K562 (cell line): Measurements from ENCODE around the gene EGFL7. TPM values are rescaled to one million over a fixed set of nuclear protein-coding genes. Genes with fewer than 3 reads are reported as not detected.

ENCODE experiments used
- ATAC-seq: fragments of 200-7000 bp; cut with Tn5 transposase; 3 replicates; pipeline ENCODE4 v1.9.1; 2020; ENCODE audit warnings: moderate library complexity
- BruUV-seq: library from RNA; stranded (reverse); fragments of 400-500 nt; replicated peaks from 2 replicates; lab custom pipeline; 2021; lab: Mats Ljungman, UMichigan
- CTCF ChIA-PET: fragments of 300-600 bp; formaldehyde crosslinking; extraction: SDS; loops from one replicate; lab custom pipeline; 2021; ENCODE audit warnings: low intra/inter-chr PET ratio; lab: Yijun Ruan, JAX
- POLR2A ChIA-PET: fragments of 300-600, 350-650 bp; sonication (Branson Sonifier 250); formaldehyde crosslinking; extraction: SDS; loops from one replicate; lab custom pipeline; 2021; ENCODE audit warnings: antibody characterized with exemption, inconsistent platforms; lab: Yijun Ruan, JAX
- DNase-seq, 4 experiments: peaks; one replicate each; pipeline versions ENCODE4 v3.0.0 to v3.0.0-alpha.2; 2011 to 2018; ENCODE audit warnings: low spot score in 3 of 4, mixed read lengths in 3 of 4; ENCODE audit errors: extremely low read depth in 1 of 4
- FAIRE-seq: peaks from 2 replicates; lab custom pipeline; 2011; peaks lifted over from hg19 to GRCh38; lab: Jason Lieb, UNC
- H2AFZ ChIP-seq: 2 replicates; pipeline ENCODE4 v1.6.0; 2011; ENCODE audit warnings: low read depth, low read length, control low read depth, inconsistent platforms
- H3K27ac ChIP-seq: fragments of 200-600 bp; 3 replicates; pipeline ENCODE4 v1.8.0; 2011; ENCODE audit warnings: low read depth, mild to moderate bottlenecking, control low read depth, inconsistent platforms, low read length, moderate library complexity, mixed read lengths; ENCODE audit errors: extremely low read depth
- H3K27me3 ChIP-seq, 2 experiments: fragments of 300-600 bp in 1 of 2; 2 replicates in 1 of 2; 3 replicates in 1 of 2; pipeline versions ENCODE4 v1.6.0 to v1.8.0; 2011; ENCODE audit warnings: inconsistent platforms in 2 of 2, low read length in 2 of 2, mild to moderate bottlenecking in 1 of 2, mixed read lengths in 1 of 2, moderate library complexity in 1 of 2; ENCODE audit not compliant: control insufficient read depth in 2 of 2, insufficient read depth in 2 of 2
- H3K36me3 ChIP-seq: fragments of 300-600 bp; 3 replicates; pipeline ENCODE4 v1.8.0; 2011; ENCODE audit warnings: mild to moderate bottlenecking, low read length, inconsistent platforms; ENCODE audit not compliant: control insufficient read depth, insufficient read depth
- H3K4me1 ChIP-seq, 2 experiments: fragments of 200-600 bp in 1 of 2; replicated peaks in 1 of 2; 2 replicates in 1 of 2; 3 replicates in 1 of 2; pipeline versions ENCODE4 v1.5.1 to v1.8.0; 2011; ENCODE audit warnings: inconsistent platforms in 2 of 2, low read length in 2 of 2, mild to moderate bottlenecking in 1 of 2, mixed read lengths in 1 of 2, moderate library complexity in 1 of 2; ENCODE audit not compliant: control insufficient read depth in 2 of 2, insufficient read depth in 2 of 2
- H3K4me2 ChIP-seq: 2 replicates; pipeline ENCODE4 v1.6.1; 2011; ENCODE audit warnings: low read length, control low read depth, inconsistent platforms, mixed read lengths; ENCODE audit not compliant: insufficient read depth
- H3K4me3 ChIP-seq: fragments of 200-600 bp; sonication (generic), shearing (Covaris generic); 2 replicates; pipeline ENCODE4 v1.5.1; 2016; ENCODE audit warnings: control low read depth, inconsistent platforms
- H3K79me2 ChIP-seq: fragments of 200-600 bp; 3 replicates; pipeline ENCODE4 v1.8.0; 2011; ENCODE audit warnings: low read length, inconsistent platforms; ENCODE audit not compliant: control insufficient read depth, insufficient read depth
- H3K9ac ChIP-seq, 2 experiments: 2 replicates each; pipeline versions ENCODE4 v1.6.0 to v1.6.1; 2011; ENCODE audit warnings: low read depth in 2 of 2, low read length in 2 of 2, control low read depth in 1 of 2, inconsistent platforms in 1 of 2, mild to moderate bottlenecking in 1 of 2, mixed read lengths in 1 of 2; ENCODE audit not compliant: insufficient read depth in 1 of 2
- H3K9me1 ChIP-seq: one replicate; pipeline ENCODE4 v1.6.0; 2011; ENCODE audit warnings: inconsistent platforms, mild to moderate bottlenecking, low read length, moderate library complexity; ENCODE audit not compliant: control insufficient read depth, insufficient read depth
- H3K9me3 ChIP-seq: replicated peaks from 2 replicates; pipeline ENCODE4 v1.5.1; 2011; ENCODE audit warnings: low read depth, low read length, inconsistent platforms; ENCODE audit not compliant: control insufficient read depth, insufficient read depth
- H4K20me1 ChIP-seq: replicated peaks from 2 replicates; pipeline ENCODE4 v1.6.1; 2011; ENCODE audit warnings: low read length, inconsistent platforms, mixed read lengths; ENCODE audit not compliant: control insufficient read depth, insufficient read depth
- BHLHE40 ChIP-seq: IDR thresholded peaks from 2 replicates; pipeline ENCODE4 v1.6.1; 2011; ENCODE audit warnings: low read length, improper control_type of control experiment
- GATAD2B ChIP-seq: fragments of 450-650 bp; IDR thresholded peaks from 2 replicates; pipeline ENCODE4 v1.6.1; 2017; ENCODE audit warnings: mild to moderate bottlenecking, borderline replicate concordance
- MIER1 ChIP-seq: fragments of 450-650 bp; IDR thresholded peaks from 2 replicates; pipeline ENCODE4 v1.6.1; 2016; ENCODE audit warnings: antibody characterized with exemption, mild to moderate bottlenecking, low read depth
- MTA1 ChIP-seq: fragments of 450-650 bp; IDR thresholded peaks from 2 replicates; pipeline ENCODE4 v1.6.1; 2017; ENCODE audit warnings: borderline replicate concordance
- NONO ChIP-seq, 2 experiments: fragments of 200-400 bp in 1 of 2; fragments of 450-650 bp in 1 of 2; formaldehyde crosslinking in 1 of 2; IDR thresholded peaks; 2 replicates each; pipeline ENCODE4 v1.6.1; 2017; ENCODE audit warnings: low read depth in 2 of 2, mild to moderate bottlenecking in 2 of 2, moderate library complexity in 2 of 2, low read length in 1 of 2
- POLR2AphosphoS2 ChIP-seq: IDR thresholded peaks from 2 replicates; pipeline ENCODE4 v1.6.1; 2012; ENCODE audit warnings: low read length, improper control_type of control experiment
- RFX1 ChIP-seq: fragments of 450-650 bp; IDR thresholded peaks from 2 replicates; pipeline ENCODE4 v1.6.1; 2016; ENCODE audit warnings: mild to moderate bottlenecking, moderate library complexity
- RUNX1 ChIP-seq: sonication (generic); IDR thresholded peaks from 2 replicates; pipeline ENCODE4 v1.6.1; 2016; ENCODE audit warnings: antibody characterized with exemption, low read depth
- SAFB ChIP-seq: fragments of 200-400 bp; formaldehyde crosslinking; IDR thresholded peaks from 2 replicates; pipeline ENCODE4 v1.6.1; 2017; ENCODE audit warnings: low read depth, low read length, borderline replicate concordance
- SIN3A ChIP-seq, 2 experiments: fragments of 150-350 bp in 1 of 2; IDR thresholded peaks; 2 replicates each; pipeline ENCODE4 v1.6.1; 2011 to 2016; ENCODE audit warnings: borderline replicate concordance in 2 of 2, low read depth in 2 of 2, low read length in 2 of 2, mild to moderate bottlenecking in 2 of 2, moderate library complexity in 2 of 2; ENCODE audit not compliant: control insufficient read depth in 1 of 2
- SMAD1 ChIP-seq: fragments of 150-350 bp; IDR thresholded peaks from 2 replicates; pipeline ENCODE4 v1.6.1; 2014; ENCODE audit warnings: low read length, low read depth; ENCODE audit not compliant: partially characterized antibody
- SMARCE1 ChIP-seq: fragments of 450-650 bp; IDR thresholded peaks from 2 replicates; pipeline ENCODE4 v1.7.1; 2016; ENCODE audit warnings: mild to moderate bottlenecking
- SP1 ChIP-seq: sonication (generic); formaldehyde crosslinking; IDR thresholded peaks from 2 replicates; pipeline ENCODE4 v1.8.1; 2022; ENCODE audit warnings: mild to moderate bottlenecking, missing genetic modification reagents
- TCF3 ChIP-seq: sonication (generic); formaldehyde crosslinking; IDR thresholded peaks from 2 replicates; pipeline ENCODE4 v1.4.0; 2020; ENCODE audit warnings: mild to moderate bottlenecking, missing genetic modification reagents
- ZNF717 ChIP-seq: fragments of 250-450 bp; sonication (Bioruptor Pico); IDR thresholded peaks from 2 replicates; pipeline ENCODE4 v1.5.0; 2021
- ZNF778 ChIP-seq: fragments of 450-650 bp; formaldehyde crosslinking; IDR thresholded peaks from 2 replicates; pipeline ENCODE4 v1.4.0; 2020; ENCODE audit warnings: mild to moderate bottlenecking, moderate library complexity
- WGBS: fragments of 100-300 bp; shearing (Covaris generic); methylation state at CpG from one replicate; pipeline ENCODE4 v1.1.6; 2016; ENCODE audit warnings: low coverage, mixed read lengths; ENCODE audit not compliant: insufficient coverage; ENCODE audit errors: missing lambda C conversion rate; 5-methylcytosine and 5-hydroxymethylcytosine counted together
- in situ Hi-C: fragments of 300-500 bp; cut with MboI; formaldehyde crosslinking; loops from 4 replicates; pipeline ENCODE4 v1.15.0; 2018; ENCODE audit warnings: inconsistent platforms, mixed read lengths
- intact Hi-C: fragments of 100-400 bp; cut with micrococcal nuclease; formaldehyde crosslinking; loops from 2 replicates; pipeline ENCODE4 v1.14.2; 2022
- polyA plus RNA-seq, 8 experiments: library from polyadenylated mRNA; depleted of rRNA in 4 of 8; stranded (reverse) in 5 of 8; unstranded in 3 of 8; fragments of >200 nt; fragmentation: Nextera tagmentation in 2 of 8; fragmentation: Illumina TruSeq in 1 of 8; extraction: Ambion mirVana in 2 of 8; extraction: Trizol in 1 of 8; gene quantifications; 2 replicates each; pipeline versions ENCODE4 v1.2.1 to v1.2.3, GENCODE V29; 2011 to 2014; ENCODE audit warnings: inconsistent platforms in 1 of 8, missing spikeins in 1 of 8
- total RNA-seq, 7 experiments: library from RNA; depleted of rRNA in 6 of 7; stranded (reverse); fragments of >200 nt in 6 of 7; fragmentation: Illumina TruSeq in 2 of 7; extraction: Trizol in 2 of 7; gene quantifications; 2 replicates each; pipeline versions ENCODE4 v1.2.1 to v1.2.3, GENCODE V29; 2011 to 2021; ENCODE audit warnings: low replicate concordance in 1 of 7
- TF ChIP-seq, protein P1 (sequence below), 2 experiments: fragments of 450-650 bp in 1 of 2; sonication (generic) in 1 of 2; formaldehyde crosslinking in 1 of 2; IDR thresholded peaks in 1 of 2; conservative IDR thresholded peaks in 1 of 2; 2 replicates each; pipeline versions ENCODE4 v1.6.1 to v1.8.1; 2016 to 2023; ENCODE audit warnings: mild to moderate bottlenecking in 2 of 2, moderate library complexity in 2 of 2, inconsistent platforms in 1 of 2, missing genetic modification reagents in 1 of 2

The EGFL7 gene
- total and polyA plus RNA-seq, 9 of the 15 experiments (the other 6 are each of a cell fraction or from before 2014, with no cell fraction given), result 1.5 to 286 (median 55.5) TPM

DNA sequence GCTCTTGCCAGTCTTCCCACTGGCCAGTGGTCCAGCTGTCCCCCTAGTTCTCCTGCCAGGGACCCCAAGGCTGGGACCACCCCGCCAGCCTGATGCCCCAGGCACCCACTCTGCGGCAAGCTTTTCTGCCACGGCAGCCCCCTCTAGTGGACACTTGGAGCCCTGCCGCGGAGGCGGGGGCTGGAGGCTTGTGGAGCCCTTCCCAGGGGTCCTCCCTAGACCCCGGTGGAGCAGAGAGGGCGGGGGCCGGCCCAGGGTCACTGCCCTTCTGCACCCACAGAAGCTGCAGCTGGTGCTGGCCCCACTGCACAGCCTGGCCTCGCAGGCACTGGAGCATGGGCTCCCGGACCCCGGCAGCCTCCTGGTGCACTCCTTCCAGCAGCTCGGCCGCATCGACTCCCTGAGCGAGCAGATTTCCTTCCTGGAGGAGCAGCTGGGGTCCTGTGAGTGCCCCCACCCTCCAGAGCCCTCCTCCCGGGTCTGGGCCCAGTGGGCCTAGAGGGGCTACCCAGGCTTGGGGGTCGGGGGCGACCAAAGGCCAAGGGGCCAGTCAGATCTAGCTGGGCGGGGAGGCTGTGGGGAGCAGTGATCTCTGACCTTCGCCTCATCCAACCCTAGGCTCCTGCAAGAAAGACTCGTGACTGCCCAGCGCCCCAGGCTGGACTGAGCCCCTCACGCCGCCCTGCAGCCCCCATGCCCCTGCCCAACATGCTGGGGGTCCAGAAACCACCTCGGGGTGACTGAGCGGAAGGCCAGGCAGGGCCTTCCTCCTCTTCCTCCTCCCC lies 9.1 kb downstream of the EGFL7 start (continued):
- TF ChIP-seq MIER1, result no peak

DNA sequence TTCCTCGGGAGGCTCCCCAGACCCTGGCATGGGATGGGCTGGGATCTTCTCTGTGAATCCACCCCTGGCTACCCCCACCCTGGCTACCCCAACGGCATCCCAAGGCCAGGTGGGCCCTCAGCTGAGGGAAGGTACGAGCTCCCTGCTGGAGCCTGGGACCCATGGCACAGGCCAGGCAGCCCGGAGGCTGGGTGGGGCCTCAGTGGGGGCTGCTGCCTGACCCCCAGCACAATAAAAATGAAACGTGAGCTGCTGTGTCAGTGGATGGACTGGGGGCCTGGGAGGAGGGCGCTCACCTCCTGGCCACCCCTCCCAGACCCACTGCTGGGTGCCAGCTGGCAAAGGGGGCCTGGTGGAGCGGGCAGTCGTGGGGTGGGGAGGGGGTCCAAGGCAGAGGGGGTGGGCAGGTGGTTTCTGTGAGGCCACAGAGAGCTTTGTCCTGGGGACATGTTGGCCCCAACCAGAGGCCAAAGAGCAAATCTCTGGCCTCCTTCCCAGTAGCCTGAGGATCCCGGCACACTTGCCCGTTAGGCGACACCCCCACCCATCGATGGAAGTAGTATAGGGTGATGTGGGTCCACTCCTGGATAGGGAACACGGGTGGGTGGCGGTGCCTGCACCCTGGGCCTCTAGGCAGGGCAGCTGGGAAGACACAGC lies 9.8 kb downstream of the EGFL7 start:
- peaks cover 8 to 100% of the 10 kb centered on the region in 2 experiments; a peak in 4 of 5 replicates for H3K4me1 ChIP-seq
- peak; percentile 44 for FAIRE-seq
- TF ChIP-seq RFX1 (no peak), NONO (IDR thresholded peaks at IDR 0.05; ENCODE audit: low read depth in 2 of 2, low read length in 1 of 2) (no peak; a peak in 1 of 4 replicates), GATAD2B (peak; percentile 13; the same call in 1 of the 2 replicates), TCF3 (CRISPR knock-in tag) (no peak), SMARCE1 (no peak), SIN3A (IDR thresholded peaks at IDR 0.05; ENCODE audit: borderline replicate concordance in 2 of 2, control insufficient read depth in 1 of 2, low read depth in 2 of 2, low read length in 2 of 2) (peak in 1 of 2 experiments; percentile 20; a peak in 1 of 4 replicates), POLR2AphosphoS2 (peak; percentile 21; the same call in 1 of the 2 replicates), ZNF717 (0 out of 2 replicates have a peak, but pooled peaks have one; percentile 11), RUNX1 (peak; percentile 59; the same call in 1 of the 2 replicates), ZNF778 (no peak), SP1 (CRISPR knock-in tag) (0 out of 2 replicates have a peak, but pooled peaks have one; percentile 11), BHLHE40 (0 out of 2 replicates have a peak, but pooled peaks have one; percentile 17), SMAD1 (peak; percentile 16), SAFB (peak; percentile 69), MTA1 (peak; percentile 25; the same call in 1 of the 2 replicates)
- TF ChIP-seq, protein P1, sequence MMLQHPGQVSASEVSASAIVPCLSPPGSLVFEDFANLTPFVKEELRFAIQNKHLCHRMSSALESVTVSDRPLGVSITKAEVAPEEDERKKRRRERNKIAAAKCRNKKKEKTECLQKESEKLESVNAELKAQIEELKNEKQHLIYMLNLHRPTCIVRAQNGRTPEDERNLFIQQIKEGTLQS (IDR thresholded peaks at IDR 0.05), result no peak
- TF ChIP-seq, protein P1 (CRISPR knock-in tag; conservative IDR thresholded peaks at IDR 0.05), result no peak

More for the DNA sequence above, 9.8 kb downstream of the EGFL7 start:
- Histone ChIP-seq H3K36me3 (peaks cover 81% of the 10 kb centered on the region; the same call in 2 of the 3 replicates), H3K9ac (peak overlapping the region in 1 of 2 experiments; percentile 76; a peak in 2 of 4 replicates), H3K27me3 (no peaks in the 10 kb centered on the region), H3K9me1 (peaks cover 2% of the 10 kb centered on the region), H3K79me2 (peaks cover 16% of the 10 kb centered on the region), H3K9me3 (no peaks in the 10 kb centered on the region), H3K4me3 (no peak overlapping the region), H3K27ac (peak overlapping the region; percentile 27; the same call in 1 of the 3 replicates), H2AFZ (no peak overlapping the region), H4K20me1 (peaks cover 52% of the 10 kb centered on the region), H3K4me2 (no peak overlapping the region)
- POLR2A ChIA-PET, result interaction anchor here (0.6 to 2.1 kb wide), 13 partner anchors 9 to 803 kb away, joined by 3 to 11 read pairs (median 3); partner anchors contain the start of genes AGPAT2 and EGFL7
- BruUV-seq, result TSS peak; percentile 47
- ATAC-seq, result peak; percentile 2
- peak in 2 of 4 experiments; percentile 27 to 42 for DNase-seq
- WGBS, result 62% methylated on average over 14 of the region's 14 CpGs
- CTCF ChIA-PET, result no interaction called here
- in situ Hi-C loops (no loop called here), intact Hi-C loops (no loop called here)
